ENCODE data around the gene SHISAL1.

The SHISAL1 gene

GRCh38 chr22:44301039-44301438 is 11.7 kb downstream of the SHISAL1 start:
- no peak for DNase-seq (ENCODE audit: low spot score)

GRCh38 chr22:44299124-44299523 is 13.6 kb downstream of the SHISAL1 start:
- DNase-seq (ENCODE audit: low spot score), result no peak

- no peak for DNase-seq (ENCODE audit: low spot score)
Measured at GRCh38 chr22:44298406-44299091, 14.2 kb downstream of the SHISAL1 start.

GRCh38 chr22:44297470-44298061 is 15.2 kb downstream of the SHISAL1 start:
- DNase-seq (ENCODE audit: low spot score), result no peak

- no peak for DNase-seq (ENCODE audit: low spot score)
Measured at GRCh38 chr22:44295406-44295805, 17.3 kb downstream of the SHISAL1 start.

- DNase-seq (ENCODE audit: low spot score), result no peak
Measured at GRCh38 chr22:44293876-44294275, 18.9 kb downstream of the SHISAL1 start.

- DNase-seq (ENCODE audit: low spot score), result no peak
Measured at GRCh38 chr22:44293034-44293433, 19.7 kb downstream of the SHISAL1 start.

- no peak for DNase-seq (ENCODE audit: low spot score)
Measured at GRCh38 chr22:44292521-44292920, 20.2 kb downstream of the SHISAL1 start.

- DNase-seq (ENCODE audit: low spot score), result no peak
Measured at GRCh38 chr22:44291674-44292360, 20.9 kb downstream of the SHISAL1 start.

- no peak for DNase-seq (ENCODE audit: low spot score)
Measured at GRCh38 chr22:44291265-44291664, 21.5 kb downstream of the SHISAL1 start.

GRCh38 chr22:44289414-44290171 is 23.2 kb downstream of the SHISAL1 start:
- DNase-seq (ENCODE audit: low spot score), result no peak

- no peak for DNase-seq (ENCODE audit: low spot score)
Measured at GRCh38 chr22:44288913-44289312, 23.8 kb downstream of the SHISAL1 start.

- DNase-seq (ENCODE audit: low spot score), result no peak
Measured at GRCh38 chr22:44287741-44288140, 25.0 kb downstream of the SHISAL1 start.

- DNase-seq (ENCODE audit: low spot score), result no peak
Measured at GRCh38 chr22:44287121-44287693, 25.5 kb downstream of the SHISAL1 start.

- DNase-seq (ENCODE audit: low spot score), result no peak
Measured at GRCh38 chr22:44286646-44287045, 26.1 kb downstream of the SHISAL1 start.

- no peak for DNase-seq (ENCODE audit: low spot score)
Measured at GRCh38 chr22:44284711-44285110, 28.0 kb downstream of the SHISAL1 start.

- no peak for DNase-seq (ENCODE audit: low spot score)
Measured at GRCh38 chr22:44281768-44282637, 30.7 kb downstream of the SHISAL1 start.

GRCh38 chr22:44280665-44281188 is 32.0 kb downstream of the SHISAL1 start:
- DNase-seq (ENCODE audit: low spot score), result no peak

GRCh38 chr22:44279069-44279360 is 33.7 kb downstream of the SHISAL1 start:
- no peak for DNase-seq (ENCODE audit: low spot score)

- no peak for DNase-seq (ENCODE audit: low spot score)
Measured at GRCh38 chr22:44278243-44279068, 34.3 kb downstream of the SHISAL1 start.

All from activated CD4-positive, alpha-beta T cell treated with anti-CD3 and anti-CD28 coated beads, Interleukin-2, Interleukin-4, amounts not matched to agents 100 ng/mL and 50 ng/mL, durations not matched to agents 16 hours and 8 hours (primary cell).